LNCaP clone FGC (cell line): ENCODE results near the gene IFT43.

Experiments used
- DNase-seq: peaks from one replicate; pipeline ENCODE4 v3.0.0-alpha.2; 2011; ENCODE audit warnings: low read depth
- H3K4me3 ChIP-seq: 2 replicates; pipeline ENCODE4 v1.5.1; 2011; ENCODE audit warnings: mild to moderate bottlenecking, low read depth, low read length, control low read depth
- CTCF ChIP-seq: IDR thresholded peaks from 2 replicates; pipeline ENCODE4 v1.5.1; 2012; ENCODE audit warnings: mild to moderate bottlenecking; ENCODE audit not compliant: control insufficient read depth, insufficient read depth; ENCODE audit errors: extremely low read depth

Gene IFT43

GRCh38 chr14:76083796-76084765 lies 98.5 kb downstream of the IFT43 start:
- TF ChIP-seq CTCF: no peak
- DNase-seq: no peak
- no peak overlapping the region for H3K4me3 ChIP-seq

GRCh38 chr14:76085358-76085757 lies 99.8 kb downstream of the IFT43 start:
- no peak overlapping the region for H3K4me3 ChIP-seq
- no peak for DNase-seq
- TF ChIP-seq CTCF: no peak

GRCh38 chr14:76086636-76087035 lies 101.1 kb downstream of the IFT43 start:
- H3K4me3 ChIP-seq: no peak overlapping the region
- no peak for DNase-seq
- TF ChIP-seq CTCF: no peak

- no peak for TF ChIP-seq CTCF
- no peak overlapping the region for H3K4me3 ChIP-seq
- peak; percentile 21 for DNase-seq
These were observed 102.8 kb downstream of the IFT43 start for GRCh38 chr14:76088326-76088725.

- TF ChIP-seq CTCF: no peak
- H3K4me3 ChIP-seq: no peak overlapping the region
- DNase-seq: no peak
These were observed 103.4 kb downstream of the IFT43 start for GRCh38 chr14:76088771-76089571.

- no peak for DNase-seq
- TF ChIP-seq CTCF: no peak
- H3K4me3 ChIP-seq: no peak overlapping the region
These were observed 104.0 kb downstream of the IFT43 start for GRCh38 chr14:76089575-76089974.
